Loucy (cell line): Measurements from ENCODE around the gene RPS29.

ENCODE experiments used
- CTCF ChIP-seq: fragments of 200-600 bp; sonication (generic); conservative IDR thresholded peaks from 2 replicates; pipeline ENCODE4 v1.5.1; 2014; ENCODE audit warnings: mild to moderate bottlenecking, antibody characterized with exemption, low read length
- EZH2phosphoT487 ChIP-seq: fragments of 200-600 bp; IDR thresholded peaks from 2 replicates; pipeline ENCODE4 v1.6.1; 2018; ENCODE audit warnings: antibody characterized with exemption, mild to moderate bottlenecking, moderate library complexity, borderline replicate concordance

GRCh38 chr14:49551569-49551968, 34.6 kb downstream of the RPS29 start:
- no peak for TF ChIP-seq CTCF
- TF ChIP-seq EZH2phosphoT487, result no peak
